PC-9 (cell line): ENCODE measurements around the gene TGM2. TPM values are rescaled to one million over a fixed set of nuclear protein-coding genes. Genes with fewer than 3 reads are reported as not detected.

Experiments used
- BruUV-seq: library from RNA; stranded (reverse); fragments of 400-500 nt; replicated peaks from 2 replicates; lab custom pipeline; 2021; lab: Mats Ljungman, UMichigan
- CTCF ChIA-PET: fragments of 300-600 bp; sonication (Branson Sonifier 250); formaldehyde crosslinking; loops from one replicate; lab custom pipeline; 2022; ENCODE audit warnings: antibody characterized with exemption; lab: Charles Lee
- POLR2A ChIA-PET: fragments of 300-600 bp; sonication (Branson Sonifier 250); formaldehyde crosslinking; loops from one replicate; lab custom pipeline; 2022; ENCODE audit warnings: antibody characterized with exemption; ENCODE audit not compliant: unreplicated experiment; lab: Charles Lee
- DNase-seq, 2 experiments: peaks; one replicate each; pipeline versions ENCODE4 v3.0.0 to v3.0.0-alpha.2; 2015 to 2022; ENCODE audit warnings: mixed read lengths in 1 of 2
- H2AFZ ChIP-seq: fragments of 200-600 bp; sonication (generic); 2 replicates; pipeline ENCODE4 v1.8.1; 2017; ENCODE audit warnings: antibody characterized with exemption
- H3F3A ChIP-seq: fragments of 200-600 bp; sonication (generic); 2 replicates; pipeline ENCODE4 v1.8.1; 2017; ENCODE audit warnings: antibody characterized with exemption, mild to moderate bottlenecking, low read depth; ENCODE audit not compliant: insufficient read depth
- H3K27ac ChIP-seq: fragments of 200-600 bp; sonication (generic); 2 replicates; pipeline ENCODE4 v1.6.1; 2016; ENCODE audit warnings: mixed run types
- H3K27me3 ChIP-seq: fragments of 200-600 bp; sonication (generic); 2 replicates; pipeline ENCODE4 v1.6.1; 2016; ENCODE audit warnings: low read depth, mixed run types; ENCODE audit not compliant: insufficient read depth
- H3K36me3 ChIP-seq: fragments of 200-600 bp; sonication (generic); 2 replicates; pipeline ENCODE4 v1.6.1; 2016; ENCODE audit warnings: low read depth, mixed run types
- H3K4me1 ChIP-seq: fragments of 200-600 bp; sonication (generic); replicated peaks from 2 replicates; pipeline ENCODE4 v1.6.1; 2016; ENCODE audit warnings: mixed run types; ENCODE audit not compliant: insufficient read depth
- H3K4me2 ChIP-seq: fragments of 200-600 bp; sonication (generic); 2 replicates; pipeline ENCODE4 v1.6.1; 2017; ENCODE audit warnings: mixed run types
- H3K4me3 ChIP-seq: fragments of 200-600 bp; sonication (generic); 2 replicates; pipeline ENCODE4 v1.6.1; 2016; ENCODE audit warnings: mixed run types
- H3K79me2 ChIP-seq: fragments of 200-600 bp; sonication (generic); 2 replicates; pipeline ENCODE4 v1.6.1; 2017; ENCODE audit warnings: low read depth, mixed run types
- H3K9me2 ChIP-seq: fragments of 200-600 bp; sonication (generic); 2 replicates; pipeline ENCODE4 v1.8.1; 2017; ENCODE audit warnings: mild to moderate bottlenecking; ENCODE audit not compliant: insufficient read depth
- H3K9me3 ChIP-seq: fragments of 200-600 bp; sonication (generic); 2 replicates; pipeline ENCODE4 v1.8.1; 2016; ENCODE audit warnings: low read depth; ENCODE audit not compliant: insufficient read depth
- H4K20me1 ChIP-seq: fragments of 200-600 bp; sonication (generic); 2 replicates; pipeline ENCODE4 v1.8.1; 2017; ENCODE audit not compliant: insufficient read depth
- CTCF ChIP-seq: fragments of 200-600 bp; sonication (generic); conservative IDR thresholded peaks from 2 replicates; pipeline ENCODE4 v1.6.1; 2017; ENCODE audit warnings: mixed run types, antibody characterized with exemption, mild to moderate bottlenecking, moderate library complexity
- EZH2 ChIP-seq: fragments of 200-600 bp; sonication (generic); IDR thresholded peaks from 2 replicates; pipeline ENCODE4 v1.8.0; 2017; ENCODE audit warnings: antibody characterized with exemption, low read depth
- intact Hi-C: fragments of 100-400 bp; cut with micrococcal nuclease; formaldehyde crosslinking; loops from one replicate; pipeline ENCODE4 v1.10.0; 2022; ENCODE audit not compliant: unreplicated experiment
- total RNA-seq: library from RNA; stranded (reverse); gene quantifications from 2 replicates; pipeline ENCODE4 v1.2.3, GENCODE V29; 2021

TGM2 gene
- total RNA-seq, 1 experiment from 2014 or later = 333 TPM

GRCh38 chr20:38205001-38205400 is 39.9 kb upstream of the TGM2 start:
- no peak for DNase-seq
- H3K9me2 ChIP-seq = no peaks in the 10 kb centered on the region
- peaks cover 19% of the 10 kb centered on the region; the same call in 1 of the 2 replicates for H3F3A ChIP-seq
- no peak overlapping the region for H2AFZ ChIP-seq
- CTCF ChIA-PET = no interaction called here
- TF ChIP-seq CTCF = no peak
- TF ChIP-seq EZH2 = no peak
- no peak overlapping the region for H3K27ac ChIP-seq
- no peaks in the 10 kb centered on the region for H3K79me2 ChIP-seq
- H3K4me2 ChIP-seq = no peak overlapping the region
- no peaks in the 10 kb centered on the region for H3K9me3 ChIP-seq
- BruUV-seq = no TSS peak
- POLR2A ChIA-PET = no interaction called here
- intact Hi-C loops = no loop called here
- H3K36me3 ChIP-seq = no peaks in the 10 kb centered on the region
- no peaks in the 10 kb centered on the region for H4K20me1 ChIP-seq
- H3K27me3 ChIP-seq = no peaks in the 10 kb centered on the region
- peaks cover 31% of the 10 kb centered on the region for H3K4me1 ChIP-seq
- no peak overlapping the region for H3K4me3 ChIP-seq

- no peak for DNase-seq
- Histone ChIP-seq H4K20me1 (no peaks in the 10 kb centered on the region), H2AFZ (no peak overlapping the region), H3F3A (peaks cover 19% of the 10 kb centered on the region; the same call in 1 of the 2 replicates), H3K79me2 (no peaks in the 10 kb centered on the region), H3K9me3 (no peaks in the 10 kb centered on the region), H3K9me2 (no peaks in the 10 kb centered on the region), H3K27me3 (no peaks in the 10 kb centered on the region), H3K4me2 (no peak overlapping the region), H3K27ac (no peak overlapping the region), H3K4me3 (no peak overlapping the region), H3K36me3 (no peaks in the 10 kb centered on the region), H3K4me1 (peaks cover 29% of the 10 kb centered on the region)
- ChIA-PET POLR2A (no interaction called here), CTCF (no interaction called here)
- no peak for TF ChIP-seq EZH2
- no peak for TF ChIP-seq CTCF
- intact Hi-C loops = no loop called here
- BruUV-seq = no TSS peak
Observed at GRCh38 chr20:38203981-38204357, 38.9 kb upstream of the TGM2 start.

GRCh38 chr20:38203337-38203980 is 38.4 kb upstream of the TGM2 start:
- Histone ChIP-seq H3K79me2 (no peaks in the 10 kb centered on the region), H2AFZ (no peak overlapping the region), H3K27me3 (no peaks in the 10 kb centered on the region), H3K4me3 (no peak overlapping the region), H4K20me1 (no peaks in the 10 kb centered on the region), H3F3A (peaks cover 23% of the 10 kb centered on the region; the same call in 1 of the 2 replicates), H3K36me3 (no peaks in the 10 kb centered on the region), H3K9me2 (no peaks in the 10 kb centered on the region), H3K4me1 (peaks cover 29% of the 10 kb centered on the region), H3K27ac (no peak overlapping the region), H3K9me3 (no peaks in the 10 kb centered on the region), H3K4me2 (no peak overlapping the region)
- ChIA-PET CTCF (no interaction called here), POLR2A (no interaction called here)
- TF ChIP-seq CTCF (no peak), EZH2 (no peak)
- intact Hi-C loops = no loop called here
- no TSS peak for BruUV-seq
- DNase-seq = no peak
